Measurements from ENCODE around the gene JMJD7.

JMJD7 gene

DNA sequence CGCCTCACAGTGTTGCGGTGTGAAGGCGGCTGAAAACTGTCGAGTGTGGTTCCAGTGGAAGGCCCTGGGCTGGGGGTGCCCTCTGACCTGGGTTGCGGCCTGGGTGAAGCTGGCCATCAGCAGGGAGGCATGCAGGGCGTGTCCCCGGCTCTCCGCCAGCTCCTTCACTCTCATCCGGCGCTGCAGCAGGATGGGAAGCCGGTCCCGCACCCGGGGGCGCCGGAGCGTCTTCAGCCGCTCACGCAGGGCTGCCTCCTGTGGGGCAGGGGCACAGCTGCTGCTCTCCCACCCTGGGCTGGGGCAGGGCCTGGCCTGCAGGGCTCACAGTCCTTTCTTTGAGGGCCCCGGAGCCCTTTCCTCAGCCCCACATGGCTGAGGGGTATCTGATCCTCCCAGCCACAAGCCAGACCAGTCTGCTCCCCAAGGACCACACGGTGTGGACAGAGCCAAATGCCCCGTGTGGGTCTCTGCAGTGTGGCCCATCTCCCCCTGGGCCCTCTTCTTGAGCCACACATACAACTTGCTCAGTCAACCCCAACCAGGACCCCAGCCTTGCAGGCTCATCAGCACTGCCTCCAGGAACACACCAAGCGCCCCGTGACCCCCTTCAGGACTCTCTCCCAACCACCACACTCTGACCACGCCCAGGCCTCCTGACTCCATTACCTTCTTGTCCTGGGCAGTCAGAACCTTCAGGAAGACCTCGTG, 39.1 kb downstream of the JMJD7 start:
- no peak for DNase-seq

DNA sequence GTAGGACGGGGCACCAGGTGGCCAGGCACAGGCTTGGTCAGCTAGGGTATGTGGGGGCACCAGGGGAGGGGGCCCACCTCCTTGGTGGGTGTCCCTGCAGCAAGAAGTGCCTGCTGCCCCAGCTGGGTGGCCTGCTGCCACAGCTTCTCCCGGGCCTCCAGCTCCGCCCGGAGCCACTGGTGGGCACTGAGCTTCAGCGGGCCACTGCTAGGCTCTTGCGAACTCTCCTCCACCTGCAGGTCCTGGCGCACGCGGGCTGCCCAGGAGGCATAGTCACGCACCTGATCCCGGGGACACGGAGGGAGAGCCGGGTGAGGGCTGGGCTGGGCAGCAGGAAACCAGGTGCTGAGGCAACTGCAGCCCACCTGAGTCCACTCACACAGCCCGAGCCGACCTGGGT, 40.4 kb downstream of the JMJD7 start:
- no peak for DNase-seq

DNA sequence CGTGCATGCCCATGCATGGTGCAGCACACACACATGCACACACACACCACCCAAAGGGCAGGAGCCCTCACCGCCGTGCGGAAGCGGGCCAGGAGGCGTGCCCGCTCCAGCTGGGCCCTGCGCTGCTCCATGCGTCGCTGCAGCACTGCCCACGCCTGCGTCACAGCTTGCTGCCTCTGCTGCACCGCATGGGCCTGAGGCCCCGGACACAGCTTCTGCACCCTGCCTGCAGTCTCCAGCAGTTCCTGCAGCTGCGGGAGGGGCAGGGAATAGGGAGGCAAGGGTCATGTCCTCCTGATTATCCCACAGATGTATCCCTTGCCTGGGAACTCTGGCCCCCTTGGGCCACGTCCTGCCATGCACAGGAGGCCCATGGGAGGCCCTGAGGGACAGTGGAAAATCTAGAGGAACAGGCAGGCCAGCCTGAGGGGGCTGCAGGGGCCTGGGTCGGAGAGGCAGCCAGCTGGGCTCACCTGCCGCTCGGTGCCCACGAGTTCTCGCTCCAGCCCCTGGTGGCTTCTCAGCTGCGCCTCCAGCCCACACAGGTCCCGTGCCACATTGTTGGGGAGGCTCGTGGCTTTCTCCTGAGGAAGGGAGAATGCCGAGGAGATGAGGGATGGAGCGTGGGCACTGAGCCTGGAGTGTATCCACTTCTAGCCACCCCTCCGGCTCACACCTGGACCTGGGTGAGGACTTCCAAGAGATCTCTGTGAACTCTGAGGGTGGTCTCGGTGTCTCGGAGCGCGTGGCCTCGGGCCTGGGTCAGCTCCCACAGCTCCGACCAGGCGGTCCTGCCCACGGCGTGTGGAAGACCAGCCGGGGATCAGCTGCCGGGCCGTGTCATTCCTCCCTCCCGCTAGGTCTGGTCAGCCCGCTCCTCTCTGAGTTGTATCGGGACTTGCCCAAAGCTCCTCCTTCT, 42.1 kb downstream of the JMJD7 start:
- no peak for DNase-seq

DNA sequence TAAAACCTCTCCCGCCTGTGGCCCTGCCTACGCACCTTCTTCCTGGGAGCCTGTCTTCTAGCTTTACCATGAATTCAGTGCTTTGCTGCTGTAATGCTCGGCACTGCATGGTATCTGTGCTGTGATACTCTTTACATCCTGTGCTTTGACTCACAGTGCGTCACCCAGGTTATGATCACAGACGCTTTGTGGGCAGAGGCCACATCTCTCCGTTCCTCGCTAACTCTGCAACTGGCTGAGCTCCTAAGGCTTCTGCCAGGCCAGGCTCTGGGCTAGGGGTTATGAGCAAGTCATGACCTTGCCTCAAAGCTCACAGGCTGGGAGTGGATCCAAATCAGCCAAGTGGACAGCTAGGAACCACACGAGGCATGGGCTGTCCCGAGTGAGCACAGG, 42.8 kb downstream of the JMJD7 start:
- no peak for DNase-seq

DNA sequence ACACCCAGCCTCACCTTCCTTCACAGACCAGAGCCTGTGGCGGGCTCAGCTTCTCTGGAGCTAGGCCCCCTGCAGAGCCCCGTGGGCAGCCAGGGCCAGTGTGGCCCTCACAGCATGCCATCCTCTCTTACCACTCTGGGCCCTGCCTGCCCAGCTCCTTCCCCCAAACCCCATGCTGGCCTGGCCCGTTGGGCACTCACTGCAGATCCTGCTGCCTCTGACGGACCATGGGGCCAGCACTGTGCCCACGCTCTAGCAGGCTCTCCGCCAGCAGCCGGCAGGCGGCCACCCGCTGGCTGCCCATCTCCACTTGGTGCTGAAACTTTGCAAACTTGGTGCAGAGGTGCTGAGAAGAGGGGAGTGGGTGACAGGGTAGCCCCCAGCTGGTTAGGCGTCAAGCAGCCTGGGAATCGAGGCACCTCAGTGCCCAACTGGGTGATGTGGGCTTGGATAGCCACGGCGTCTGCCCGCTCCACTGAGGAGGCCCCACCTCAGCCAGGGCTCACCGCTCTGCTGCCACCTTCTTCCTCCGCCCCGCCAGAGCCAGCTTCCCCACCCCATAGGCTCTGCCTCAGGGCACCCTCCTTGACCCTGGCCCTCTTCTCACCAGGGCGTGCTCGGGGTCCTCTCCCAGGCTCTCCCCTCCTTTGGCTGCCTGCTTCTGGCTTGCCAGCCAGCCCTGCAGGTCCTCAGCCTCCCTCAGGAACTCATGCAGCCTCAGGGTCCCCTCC, 43.4 kb downstream of the JMJD7 start:
- no peak for DNase-seq

DNA sequence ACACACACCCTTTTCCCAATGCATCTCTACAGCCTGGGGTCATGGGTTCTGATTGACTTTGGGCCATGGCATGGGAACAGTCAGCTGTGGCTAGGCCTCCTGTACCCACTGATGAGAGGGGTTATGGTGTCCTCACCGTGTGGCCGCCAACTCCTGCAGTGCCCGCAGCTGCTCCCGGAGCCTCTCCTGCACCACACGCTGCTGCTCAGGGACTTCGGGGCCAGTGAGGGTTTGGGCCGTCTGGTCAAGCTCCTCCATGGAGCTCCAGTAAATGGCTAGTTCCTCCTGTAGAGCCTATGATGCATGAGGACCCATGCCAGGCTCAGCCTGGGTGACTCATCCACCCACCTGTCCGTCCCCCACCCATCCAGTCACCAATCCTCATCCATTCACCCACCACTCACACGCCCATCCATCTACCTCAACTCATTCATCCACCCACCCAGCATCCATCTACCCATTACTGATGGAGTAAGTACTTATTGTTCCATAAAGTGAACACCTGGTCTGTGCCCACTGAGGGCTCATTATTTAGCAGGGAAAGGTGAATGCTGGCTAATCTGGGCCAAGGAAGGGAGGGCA, 44.4 kb downstream of the JMJD7 start:
- DNase-seq = no peak

DNA sequence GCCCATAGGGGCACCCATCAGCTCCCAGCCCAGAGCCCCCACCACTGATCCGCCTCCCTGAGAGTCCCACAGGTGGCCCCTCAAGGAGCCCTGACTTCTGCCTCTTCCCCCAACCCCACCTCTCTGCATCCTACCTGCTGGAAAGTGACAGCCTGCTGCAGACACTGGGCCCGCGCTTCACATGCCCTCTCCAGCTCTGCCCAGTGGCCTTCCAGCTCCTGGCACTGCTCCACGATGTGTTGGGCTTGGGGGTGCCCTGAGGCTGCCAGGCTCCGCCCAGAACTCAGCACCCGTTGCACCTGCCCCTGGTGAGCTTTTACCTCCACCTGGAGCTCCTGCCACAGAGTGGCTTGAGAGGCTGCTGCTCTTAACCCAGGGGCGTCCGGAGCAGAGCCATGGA, 45.8 kb downstream of the JMJD7 start:
- no peak for DNase-seq

DNA sequence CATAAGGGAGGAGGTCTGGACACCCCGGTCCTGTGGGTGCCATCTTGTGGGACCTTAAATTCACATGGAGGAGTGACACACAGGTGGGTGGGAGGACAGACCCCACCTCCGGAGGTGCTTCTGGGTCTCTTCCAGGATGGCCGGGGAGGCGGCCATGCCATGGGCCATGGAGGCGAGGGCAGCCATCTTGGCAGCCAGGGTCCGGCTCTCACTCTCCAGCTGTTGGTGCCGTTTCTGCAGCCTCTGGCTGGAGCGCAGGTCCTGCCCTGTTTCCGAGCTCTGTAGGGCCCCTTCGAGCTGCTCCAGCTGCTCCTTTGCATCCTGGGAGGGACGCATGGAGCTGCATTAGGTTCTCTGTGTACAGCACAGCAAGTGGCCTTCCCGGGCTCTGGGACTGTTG, 46.8 kb downstream of the JMJD7 start:
- no peak for DNase-seq

DNA sequence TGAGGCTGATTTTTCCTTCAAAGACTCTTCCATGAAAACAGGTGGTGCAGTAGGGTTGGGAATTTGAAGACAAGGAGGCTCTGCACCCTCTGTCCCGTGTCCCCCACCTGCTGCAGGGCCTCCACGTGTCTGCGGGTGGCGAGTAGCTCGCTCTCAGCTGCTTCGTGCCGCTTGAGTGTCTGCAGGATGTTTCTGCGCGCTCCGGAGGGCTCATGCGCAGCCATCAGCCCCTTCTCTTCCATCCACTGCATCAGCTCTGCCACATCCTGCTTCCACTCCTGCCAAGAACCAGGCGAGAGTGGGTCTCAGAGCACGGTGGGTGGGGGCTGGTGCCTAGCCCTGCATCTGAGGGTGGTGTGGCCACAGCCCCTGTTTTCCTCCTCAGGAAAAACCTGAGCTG, 48.1 kb downstream of the JMJD7 start:
- no peak for DNase-seq

DNA sequence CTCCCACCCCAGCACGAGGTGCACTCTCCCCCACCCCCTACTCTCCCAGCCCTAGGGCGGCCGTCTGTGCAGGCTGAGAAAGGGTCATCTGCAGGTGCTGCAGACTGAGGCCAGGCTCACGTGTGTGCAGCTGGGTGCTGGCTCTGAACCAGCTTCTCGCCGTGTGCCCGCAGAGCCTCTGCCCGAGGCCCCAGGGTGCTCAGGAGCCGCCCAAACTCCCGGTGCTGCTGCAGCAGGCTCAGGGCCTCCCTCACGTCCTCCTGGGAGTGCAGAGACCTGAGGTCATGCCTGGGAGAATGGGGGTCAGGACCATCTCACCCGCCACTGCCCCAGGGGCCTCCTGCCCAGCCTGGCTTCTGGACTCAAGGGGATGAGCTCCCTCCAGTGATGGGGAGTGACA, 48.8 kb downstream of the JMJD7 start:
- no peak for DNase-seq

DNA sequence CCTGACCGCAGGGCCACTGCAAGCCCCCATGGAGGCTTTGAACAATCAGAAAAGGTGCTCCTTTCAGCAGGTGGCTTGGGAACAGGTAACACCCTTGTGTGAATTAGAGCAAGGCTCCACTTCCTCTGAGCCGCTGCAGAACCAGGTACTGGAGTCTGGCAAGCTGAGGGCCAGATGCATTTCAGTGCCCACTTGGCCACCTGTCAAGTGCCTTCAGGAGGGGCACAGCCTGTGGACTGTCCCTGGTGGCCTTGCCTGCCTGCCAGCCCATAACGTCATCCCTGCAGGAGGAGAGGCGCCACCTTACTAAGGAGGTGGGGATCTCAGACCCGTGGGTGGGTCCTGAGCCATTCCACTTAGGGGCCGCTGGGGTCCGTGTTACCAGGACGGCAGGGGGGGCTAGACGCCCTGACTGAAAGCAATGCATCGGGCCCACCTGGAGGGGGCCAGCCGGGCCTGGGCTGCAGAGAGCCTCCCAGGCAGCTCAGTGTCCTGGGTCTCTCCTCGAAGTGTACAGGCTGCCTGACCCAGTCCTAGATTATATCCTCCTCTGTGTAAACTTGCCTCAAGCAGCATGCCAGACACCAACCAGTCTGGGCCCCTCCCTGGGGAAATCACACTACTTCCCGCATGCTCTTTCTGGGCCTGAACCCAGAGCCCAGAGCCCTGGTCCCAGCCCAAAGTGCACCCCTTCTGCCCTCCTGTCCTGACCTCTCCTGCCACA, 49.9 kb downstream of the JMJD7 start:
- no peak for DNase-seq

DNA sequence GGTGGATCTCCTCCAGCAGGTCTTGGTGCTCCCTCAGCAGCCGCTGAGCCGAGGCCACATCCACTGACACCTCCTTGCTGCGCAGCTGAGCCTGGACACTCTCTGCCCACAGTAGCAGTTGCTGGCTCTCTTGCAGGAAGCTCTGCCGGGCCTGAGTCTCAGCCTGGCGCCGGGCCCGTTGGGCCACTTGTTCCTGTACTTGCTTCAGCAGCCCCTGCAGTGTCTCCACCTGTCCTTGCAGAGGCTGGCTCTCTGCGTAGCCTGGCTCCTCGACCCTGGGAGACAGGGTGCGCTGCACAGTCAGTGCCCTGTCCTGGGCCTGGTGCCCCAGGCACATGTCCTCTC, 50.4 kb downstream of the JMJD7 start:
- DNase-seq = no peak

DNA sequence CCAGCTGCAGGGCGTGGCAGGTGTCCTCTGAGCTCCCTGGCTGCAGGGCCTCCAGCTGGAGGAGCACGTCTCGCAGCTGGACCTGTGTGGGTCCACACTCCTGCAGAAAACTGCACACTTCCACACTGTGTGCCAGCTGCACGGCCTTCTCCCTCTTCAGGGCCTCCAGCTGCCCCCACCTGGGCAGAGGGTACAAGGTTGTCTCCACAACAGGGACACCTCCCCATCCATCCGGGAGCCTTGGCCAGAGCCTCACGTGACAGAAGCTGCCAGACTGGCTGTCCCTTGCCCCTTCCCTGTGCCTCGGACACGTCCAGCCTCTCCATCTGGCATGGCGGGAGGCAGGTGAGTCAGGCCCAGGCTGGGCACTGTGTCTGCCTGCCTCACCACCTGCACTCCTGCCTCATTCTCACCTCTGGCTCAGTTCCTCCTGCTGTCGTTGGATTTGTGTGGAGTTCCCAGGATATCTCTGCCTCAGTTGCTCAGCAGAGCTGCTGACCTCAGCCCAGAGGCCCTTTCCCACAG, 51.5 kb downstream of the JMJD7 start:
- DNase-seq = no peak

DNA sequence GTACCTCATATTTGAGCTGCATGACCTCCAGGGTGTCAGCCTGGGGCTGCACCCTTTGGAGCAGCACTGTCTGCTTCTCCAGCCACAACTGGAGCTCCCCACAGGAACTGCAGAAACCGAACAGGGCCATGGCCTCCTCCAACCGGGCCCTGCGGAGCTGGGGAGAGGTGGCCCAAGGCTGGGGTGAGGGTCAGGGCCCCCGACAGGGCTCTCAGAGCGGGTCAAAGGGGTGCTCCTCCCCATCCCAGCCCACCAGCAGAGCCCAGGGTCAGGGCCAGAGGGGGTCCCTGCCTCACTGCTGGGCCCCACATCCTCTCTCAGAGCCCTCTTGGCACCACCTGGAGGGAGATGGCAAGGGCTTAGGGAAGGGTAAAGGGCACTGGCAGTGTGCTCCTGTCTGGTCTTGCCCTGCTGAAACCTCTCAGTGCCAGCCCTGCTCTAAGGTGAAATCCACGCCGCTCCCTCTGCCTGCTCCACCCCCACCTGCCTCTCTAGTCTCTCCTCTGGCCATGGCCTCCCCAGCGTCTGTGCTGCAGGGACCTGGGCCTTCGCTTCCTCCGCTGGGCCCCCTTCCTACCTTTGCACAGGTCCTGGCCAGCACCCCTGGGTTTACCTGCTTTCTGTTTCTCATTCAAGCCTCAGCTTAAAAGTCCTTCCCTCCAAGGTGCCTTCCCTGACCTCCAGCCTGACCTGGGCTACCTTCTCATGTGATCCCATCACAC, 52.4 kb downstream of the JMJD7 start:
- DNase-seq = no peak

DNA sequence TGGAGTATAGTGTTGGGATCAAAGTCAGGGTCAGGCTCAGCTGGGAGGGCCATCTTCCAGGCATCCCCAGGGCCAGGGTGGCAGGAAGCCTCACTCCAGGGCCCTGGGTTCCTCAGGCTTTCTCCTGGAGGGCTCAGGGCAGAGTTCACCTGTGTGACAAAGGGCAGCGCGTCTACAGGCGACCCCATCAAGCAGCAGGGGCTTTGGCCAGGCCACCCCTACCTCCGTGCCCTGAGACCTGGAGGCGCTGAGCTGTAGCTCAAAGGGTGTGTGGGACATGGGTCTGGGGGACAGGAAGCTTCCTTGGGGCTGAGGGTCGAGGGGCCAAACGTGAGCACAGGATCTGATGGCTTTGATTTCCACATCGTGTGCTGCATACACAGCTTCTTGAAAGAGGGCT, 53.2 kb downstream of the JMJD7 start:
- DNase-seq = no peak

DNA sequence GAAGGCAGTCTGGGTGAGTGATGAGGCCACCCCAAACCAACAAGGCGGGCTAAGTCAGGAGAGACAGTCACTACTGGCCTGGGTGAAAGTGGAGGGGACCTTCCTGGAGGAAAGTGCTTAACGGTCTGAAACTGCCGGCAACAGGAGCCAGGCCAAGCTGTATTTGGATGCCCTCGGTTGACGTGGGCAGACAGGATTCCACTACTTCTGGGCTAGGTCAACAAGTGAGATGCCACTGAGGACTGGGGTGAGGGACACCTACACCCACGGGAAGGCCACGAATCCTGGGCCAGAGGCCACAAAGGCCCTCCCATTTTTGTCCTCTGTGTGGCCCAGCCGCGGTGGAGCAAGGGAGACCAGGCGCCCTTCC, 53.6 kb downstream of the JMJD7 start:
- DNase-seq = no peak

DNA sequence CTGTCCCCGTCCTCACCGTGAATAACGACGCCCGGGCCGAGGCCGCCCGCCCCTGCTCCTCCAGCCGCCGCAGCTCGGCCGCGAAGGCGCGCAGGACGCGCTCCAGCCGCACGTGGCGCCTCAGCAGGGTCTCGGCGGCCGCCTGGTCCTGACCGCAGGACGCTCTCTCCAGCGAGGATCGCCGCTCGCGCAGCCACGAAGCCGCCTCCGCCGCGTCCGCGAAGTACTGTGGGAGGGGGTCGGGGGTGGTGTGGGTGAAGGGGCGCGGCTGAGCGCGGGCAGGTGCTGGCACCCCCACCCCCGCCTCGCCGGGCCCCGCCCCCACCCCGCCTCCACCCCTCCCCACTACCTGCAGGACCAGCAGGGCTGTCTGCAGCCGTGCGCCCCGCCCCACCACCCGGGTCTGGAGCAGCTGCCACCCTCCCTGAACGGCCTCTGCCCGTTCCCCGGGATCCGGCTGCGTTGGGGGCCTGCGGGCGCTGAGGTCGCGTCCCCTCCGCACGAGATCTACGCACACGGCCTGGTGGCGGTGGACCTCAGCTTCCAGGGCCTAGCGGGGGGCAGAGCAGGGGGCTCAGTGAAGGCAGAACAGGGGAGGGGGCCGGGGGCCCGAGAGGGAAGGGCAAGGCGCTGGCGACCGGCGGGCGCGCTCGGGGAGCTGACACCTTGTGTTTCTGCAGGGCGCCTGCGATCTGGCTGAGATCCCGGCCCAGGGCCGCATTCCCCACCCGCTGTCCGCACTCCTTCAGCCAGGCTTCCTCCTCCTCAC, 54.2 kb downstream of the JMJD7 start:
- no peak for DNase-seq

DNA sequence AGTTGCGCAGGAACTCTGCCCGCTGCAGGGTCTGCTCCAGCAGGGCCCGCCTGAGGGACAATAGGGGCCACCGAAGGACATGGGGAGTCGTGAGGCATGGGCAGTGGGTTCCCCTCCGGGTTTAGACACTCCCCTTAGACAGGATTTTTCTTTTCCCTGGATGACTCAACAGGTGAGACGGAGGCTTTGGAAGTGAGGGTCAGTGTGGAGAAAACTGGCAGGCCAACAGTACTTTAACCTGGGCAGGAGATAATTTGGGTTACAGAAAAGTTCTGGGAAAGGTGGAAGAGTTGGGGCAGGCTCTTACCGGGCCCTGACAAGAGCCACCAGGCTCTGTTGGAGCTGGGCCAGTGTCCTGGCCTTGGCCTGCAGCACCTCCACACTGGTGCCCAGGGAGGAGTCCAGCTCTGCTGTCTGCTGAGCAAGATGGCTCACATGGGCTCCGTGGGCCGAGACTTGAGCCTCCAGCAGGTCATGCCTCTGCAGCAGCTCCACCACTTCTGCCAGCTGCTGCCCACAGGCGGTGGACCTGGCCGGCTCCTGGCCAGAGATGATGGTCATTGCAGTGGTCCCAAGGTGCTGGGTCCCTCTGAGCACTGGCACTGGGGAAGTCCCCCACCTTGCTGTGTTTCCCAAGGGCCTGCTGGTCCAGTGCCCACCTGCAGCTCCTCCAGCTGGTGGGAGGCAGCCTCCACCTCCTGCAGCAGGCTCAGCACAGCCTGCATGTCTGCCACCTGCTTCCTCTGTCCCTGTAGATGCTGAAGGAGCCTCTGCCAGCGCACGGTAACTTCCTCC, 55.0 kb downstream of the JMJD7 start:
- peak; percentile 46 to 47 for DNase-seq

DNA sequence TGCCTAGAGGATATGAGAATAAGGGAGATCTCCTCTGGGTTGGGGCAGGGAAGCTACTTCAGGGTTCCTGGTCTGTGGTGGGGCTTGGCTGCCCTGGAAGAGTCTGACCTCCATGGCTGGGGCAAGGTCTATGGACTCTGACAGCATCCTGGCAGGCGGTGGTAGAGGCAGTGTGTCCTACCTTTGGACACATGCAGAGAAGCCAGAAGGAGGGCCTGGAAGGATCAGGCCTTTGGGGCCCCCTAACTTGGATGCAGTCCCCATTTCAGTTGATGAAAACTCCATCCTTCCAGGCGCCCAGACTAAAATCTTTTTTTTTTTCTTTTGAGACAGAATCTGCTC, 55.6 kb downstream of the JMJD7 start:
- DNase-seq = no peak

DNA sequence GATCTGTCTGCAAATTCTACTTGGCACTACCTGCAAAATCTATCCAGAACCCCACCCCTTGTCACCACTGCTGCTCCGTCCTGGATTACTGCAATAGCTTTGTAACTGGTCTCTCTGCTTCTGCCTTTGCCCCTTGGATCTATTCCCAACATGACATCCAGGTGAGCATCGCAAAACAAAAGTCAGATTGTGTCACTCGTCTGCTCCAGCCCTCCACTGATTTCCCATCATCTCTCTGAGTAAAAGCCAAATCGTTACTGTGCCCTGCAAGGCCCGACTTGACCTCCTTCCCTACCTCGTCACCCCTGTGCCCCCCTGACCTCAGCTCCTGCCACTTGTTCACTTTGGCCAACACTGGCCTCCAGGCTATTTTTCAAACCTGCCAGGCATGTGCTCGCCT, 56.6 kb downstream of the JMJD7 start:
- DNase-seq = no peak
